DMS153 treated with DMSO at 0.1 percent for 48 hours (cell line): ENCODE results near the gene SYNGR4.
A peak's percentile ranks its signal among the peaks of the same experiment; 100 is the strongest.

Source experiments
- DNase-seq: peaks from one replicate; lab custom pipeline; 2025; ENCODE audit not compliant: unreplicated experiment; lab: John Stamatoyannopoulos, UW

Gene SYNGR4

DNA sequence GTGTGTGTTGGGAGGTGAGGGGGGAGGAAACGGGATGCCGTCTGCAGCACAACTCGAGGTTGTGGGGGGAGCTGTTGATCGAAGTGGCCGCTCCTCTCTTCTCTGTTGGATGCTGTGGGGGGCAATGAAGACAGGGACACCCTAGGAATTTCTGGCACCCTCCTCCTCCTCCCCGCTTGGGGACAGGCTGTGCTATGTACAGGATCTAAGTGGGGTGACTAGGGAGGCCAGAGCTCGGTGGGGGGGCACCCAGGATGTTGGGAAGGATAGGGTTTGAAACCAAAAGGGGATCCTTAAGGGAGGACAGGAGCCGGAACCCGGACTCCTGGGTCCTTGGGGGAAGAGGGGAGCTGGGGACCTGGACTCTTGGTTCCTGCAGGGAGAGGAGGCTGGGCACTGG lies 31.3 kb downstream of the SYNGR4 start:
- DNase-seq: no peak

DNA sequence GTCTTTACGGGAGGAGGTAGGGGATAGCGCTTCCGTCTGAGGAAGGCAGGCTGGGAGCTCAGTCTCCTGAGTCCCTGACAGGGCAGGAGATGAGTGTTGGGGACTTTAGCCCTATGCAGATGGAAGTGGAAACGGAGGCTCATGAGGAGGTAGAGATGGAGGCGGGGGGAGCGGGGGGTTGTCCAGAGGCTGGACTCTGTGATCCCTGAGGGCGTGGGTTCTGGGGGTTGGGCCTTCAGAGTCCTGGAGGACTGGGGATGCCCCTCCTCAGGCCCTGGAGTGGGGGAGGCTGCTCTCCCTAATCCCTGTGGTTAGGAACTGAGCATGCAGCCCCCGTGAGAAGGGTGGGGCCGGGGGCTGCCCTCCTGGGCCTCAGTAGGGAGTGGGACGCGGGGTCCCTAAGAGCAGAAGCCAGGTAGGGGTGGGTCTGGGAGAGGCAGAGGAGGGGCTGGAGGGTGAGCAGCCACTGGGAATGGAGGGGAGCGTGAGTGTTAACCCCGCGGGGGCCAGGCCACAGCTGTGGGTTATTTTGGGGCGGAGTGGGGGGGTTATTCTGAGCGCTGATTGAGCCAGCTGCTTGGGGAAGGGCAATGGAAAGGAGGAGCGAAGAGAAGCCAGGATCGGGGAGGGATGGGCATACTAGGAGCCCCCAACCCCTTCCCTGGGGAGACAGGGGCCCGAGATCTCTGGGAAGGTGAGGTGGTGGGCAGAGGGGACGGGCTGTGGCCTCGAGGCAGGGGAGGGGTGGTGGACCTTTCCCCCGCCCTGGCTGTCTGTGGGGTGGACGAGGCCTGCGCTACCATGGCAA lies 32.1 kb downstream of the SYNGR4 start:
- DNase-seq: no peak

DNA sequence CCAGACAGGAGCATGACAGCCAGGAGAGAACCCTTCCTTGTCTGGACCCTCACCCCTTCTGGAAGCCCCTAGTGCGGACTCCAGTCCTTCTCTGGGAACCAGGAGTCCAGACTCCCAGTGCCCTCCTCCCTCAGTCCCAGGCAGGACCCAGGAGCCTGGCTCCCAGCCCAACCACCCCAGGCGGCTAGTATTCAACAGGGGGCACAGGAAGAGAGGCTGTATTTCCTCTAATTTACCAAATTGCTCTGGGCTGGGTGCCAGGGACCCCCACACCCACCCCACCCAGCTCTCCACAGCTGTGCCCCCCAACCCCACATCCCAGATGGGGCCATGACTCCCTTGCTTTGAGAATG lies 32.6 kb downstream of the SYNGR4 start:
- no peak for DNase-seq

DNA sequence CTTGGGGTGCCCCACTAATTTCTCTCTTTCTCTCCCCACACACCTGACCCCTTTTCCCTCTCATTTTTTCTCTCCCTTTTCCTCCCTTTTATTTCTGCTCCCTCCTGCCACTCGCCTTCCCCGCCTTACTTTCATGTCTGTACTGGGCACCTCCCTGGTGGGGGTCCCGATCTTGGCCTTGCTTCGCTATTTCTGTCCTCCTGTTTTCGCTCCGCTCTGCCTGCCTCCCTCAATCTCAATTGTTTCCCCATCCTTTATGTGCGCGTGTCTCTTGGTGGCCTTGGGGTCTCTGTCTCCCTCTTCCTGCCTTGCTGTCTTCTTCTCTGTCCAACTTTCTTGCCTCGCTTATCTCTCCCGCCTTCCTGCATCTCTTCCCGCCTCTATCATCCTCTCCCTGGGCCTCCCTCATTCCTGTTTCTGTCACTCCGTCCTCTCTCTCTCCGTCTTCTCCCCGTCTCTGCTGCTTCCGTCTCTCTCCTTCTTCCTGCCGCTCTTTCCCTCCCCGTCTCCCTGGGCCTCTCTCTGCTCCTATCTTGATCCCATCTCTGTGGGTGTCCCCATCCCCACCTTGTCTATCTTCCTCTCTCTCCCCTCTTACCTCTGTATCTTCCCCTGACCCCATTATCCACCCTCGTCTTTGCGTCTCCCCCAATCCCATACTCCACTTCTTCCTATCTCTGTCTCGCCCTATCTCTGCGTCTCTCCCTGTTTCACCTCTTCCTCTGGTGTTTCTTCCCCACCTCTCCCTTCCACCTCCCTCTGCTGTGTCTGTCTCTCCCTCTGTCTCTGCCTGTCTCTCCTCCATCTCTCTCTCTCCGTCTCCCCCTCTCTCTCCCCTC lies 33.3 kb downstream of the SYNGR4 start:
- DNase-seq: no peak

DNA sequence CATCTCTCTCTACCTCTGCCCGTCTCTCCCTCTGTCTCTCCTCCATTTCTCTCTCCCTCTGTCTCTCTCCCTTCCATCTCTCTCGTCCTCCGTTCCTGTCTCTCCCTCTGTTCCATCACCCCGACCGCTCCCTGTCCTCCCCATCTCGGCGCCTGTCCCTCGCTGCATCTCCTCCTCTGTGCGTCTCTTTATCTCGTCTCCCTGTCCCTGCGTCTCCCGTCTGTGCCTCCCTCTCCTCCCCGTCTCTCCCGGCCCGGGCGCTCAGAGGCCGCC lies 33.9 kb downstream of the SYNGR4 start:
- DNase-seq: no peak

DNA sequence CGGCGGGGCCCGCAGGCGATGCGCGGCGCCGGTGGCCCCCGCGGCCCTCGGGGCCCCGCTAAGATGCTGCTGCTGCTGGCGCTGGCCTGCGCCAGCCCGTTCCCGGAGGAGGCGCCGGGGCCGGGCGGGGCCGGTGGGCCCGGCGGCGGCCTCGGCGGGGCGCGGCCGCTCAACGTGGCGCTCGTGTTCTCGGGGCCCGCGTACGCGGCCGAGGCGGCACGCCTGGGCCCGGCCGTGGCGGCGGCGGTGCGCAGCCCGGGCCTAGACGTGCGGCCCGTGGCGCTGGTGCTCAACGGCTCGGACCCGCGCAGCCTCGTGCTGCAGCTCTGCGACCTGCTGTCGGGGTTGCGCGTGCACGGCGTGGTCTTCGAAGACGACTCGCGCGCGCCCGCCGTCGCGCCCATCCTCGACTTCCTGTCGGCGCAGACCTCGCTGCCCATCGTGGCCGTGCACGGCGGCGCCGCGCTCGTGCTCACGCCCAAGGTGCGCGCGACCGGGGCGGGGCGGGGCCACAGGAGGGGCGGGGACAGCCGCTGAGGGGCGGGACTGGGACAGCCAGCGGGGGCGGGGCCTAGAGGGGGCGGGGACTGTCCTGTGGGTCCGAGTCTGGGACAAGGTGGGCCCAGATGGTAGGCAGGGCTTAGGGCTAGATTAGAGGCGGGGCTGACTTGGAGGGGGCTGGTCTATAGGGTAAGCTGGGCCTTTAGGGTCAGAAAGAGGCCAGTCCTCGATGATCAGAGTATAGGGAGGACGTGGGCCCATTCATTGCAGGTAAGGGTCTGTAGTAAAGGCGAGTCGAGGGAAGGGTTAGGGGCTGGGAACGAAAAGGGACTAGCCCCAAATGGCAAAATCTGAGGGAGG lies 34.4 kb downstream of the SYNGR4 start:
- DNase-seq: peak; percentile 70

DNA sequence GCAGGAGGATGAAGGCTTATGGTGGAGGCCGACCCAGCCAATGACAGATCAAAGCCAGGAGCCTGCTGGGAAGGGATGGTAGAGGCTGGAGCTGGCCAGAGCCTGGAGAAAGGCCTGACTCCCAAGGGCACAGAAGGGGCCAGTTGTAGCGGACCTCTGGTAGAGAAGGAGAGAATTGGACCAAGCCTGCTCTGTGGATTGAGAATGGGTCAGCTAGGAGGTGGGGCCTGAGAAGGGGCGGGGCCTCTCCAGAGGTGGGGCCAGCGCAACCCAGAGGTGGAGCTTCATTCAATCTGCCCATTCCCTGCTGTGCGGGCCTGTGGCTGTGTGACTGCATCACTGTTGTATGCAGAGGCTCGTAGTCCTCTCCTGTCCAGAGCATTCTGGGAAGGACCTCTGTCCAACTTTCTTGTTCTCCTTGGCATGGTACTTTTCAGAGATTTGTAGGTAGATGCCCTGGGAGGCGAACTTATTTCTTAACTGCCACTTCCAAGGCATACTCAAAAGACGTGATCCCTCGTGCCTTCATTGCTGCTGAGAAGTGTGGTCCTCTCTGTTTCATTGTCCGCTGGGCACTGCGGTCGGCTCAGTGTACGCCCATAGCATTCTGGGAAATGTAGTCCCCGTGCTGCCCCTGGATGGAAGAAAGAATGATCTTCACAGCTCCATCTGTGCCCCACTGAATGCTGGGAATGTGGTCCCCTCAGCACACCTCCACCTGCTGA lies 36.0 kb downstream of the SYNGR4 start:
- peak; percentile 89 for DNase-seq

DNA sequence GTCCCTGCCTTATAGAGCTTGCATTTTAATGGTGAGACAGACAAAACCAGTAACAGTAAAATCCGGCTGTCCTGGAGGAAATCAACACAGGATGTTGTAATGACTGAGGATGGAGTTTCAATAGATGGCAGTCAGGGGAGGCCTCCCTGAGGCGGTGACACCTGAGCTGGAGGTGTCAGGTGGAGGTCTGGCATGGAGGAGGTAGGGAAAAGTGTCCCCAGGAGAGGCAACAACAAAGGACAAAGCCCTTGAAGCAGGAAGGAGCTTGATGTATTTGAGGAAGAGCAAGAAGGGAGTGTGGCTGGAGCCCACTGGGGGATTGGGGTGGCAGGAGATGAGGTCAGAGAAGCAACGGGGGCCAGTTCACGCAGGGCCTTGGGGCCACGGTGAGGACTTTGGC lies 37.1 kb downstream of the SYNGR4 start:
- DNase-seq: no peak

DNA sequence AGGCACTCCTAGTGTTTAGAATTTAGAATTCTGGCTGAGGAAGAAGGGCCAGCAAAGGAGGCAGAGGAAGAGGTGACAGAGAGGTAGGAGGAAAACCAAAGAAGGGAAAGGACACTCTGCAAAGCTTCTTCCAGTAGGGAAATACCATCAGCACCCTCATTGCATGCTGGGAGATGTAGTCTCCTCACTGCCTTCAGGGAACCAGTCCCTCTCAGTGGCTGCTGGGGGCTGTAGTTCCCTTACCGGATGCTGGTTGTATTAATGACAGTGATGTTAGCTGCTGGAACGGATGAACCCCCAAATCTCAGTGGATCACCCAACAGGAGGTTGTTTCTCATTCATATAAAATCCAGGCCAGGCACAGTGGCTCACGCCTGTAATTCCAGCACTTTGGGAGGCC lies 39.4 kb downstream of the SYNGR4 start:
- peak; percentile 58 for DNase-seq

DNA sequence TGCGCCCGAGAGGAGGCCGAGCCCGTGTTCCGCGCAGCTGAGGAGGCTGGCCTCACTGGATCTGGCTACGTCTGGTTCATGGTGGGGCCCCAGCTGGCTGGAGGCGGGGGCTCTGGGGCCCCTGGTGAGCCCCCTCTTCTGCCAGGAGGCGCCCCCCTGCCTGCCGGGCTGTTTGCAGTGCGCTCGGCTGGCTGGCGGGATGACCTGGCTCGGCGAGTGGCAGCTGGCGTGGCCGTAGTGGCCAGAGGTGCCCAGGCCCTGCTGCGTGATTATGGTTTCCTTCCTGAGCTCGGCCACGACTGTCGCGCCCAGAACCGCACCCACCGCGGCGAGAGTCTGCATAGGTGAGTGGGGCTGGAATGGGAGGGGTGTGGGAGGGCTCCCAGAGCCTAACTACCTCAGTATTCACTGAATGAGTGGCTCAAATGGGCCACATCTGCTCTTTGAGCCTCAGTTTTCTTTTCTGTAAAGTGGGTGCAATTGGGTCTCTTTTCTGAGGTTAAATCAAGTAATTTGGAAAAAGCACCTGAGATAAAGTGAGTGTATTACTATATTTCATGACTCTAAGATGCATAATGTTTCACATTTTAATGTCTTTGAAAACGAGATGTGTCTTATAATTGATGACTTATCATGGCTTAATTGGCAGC lies 41.0 kb downstream of the SYNGR4 start:
- DNase-seq: no peak

DNA sequence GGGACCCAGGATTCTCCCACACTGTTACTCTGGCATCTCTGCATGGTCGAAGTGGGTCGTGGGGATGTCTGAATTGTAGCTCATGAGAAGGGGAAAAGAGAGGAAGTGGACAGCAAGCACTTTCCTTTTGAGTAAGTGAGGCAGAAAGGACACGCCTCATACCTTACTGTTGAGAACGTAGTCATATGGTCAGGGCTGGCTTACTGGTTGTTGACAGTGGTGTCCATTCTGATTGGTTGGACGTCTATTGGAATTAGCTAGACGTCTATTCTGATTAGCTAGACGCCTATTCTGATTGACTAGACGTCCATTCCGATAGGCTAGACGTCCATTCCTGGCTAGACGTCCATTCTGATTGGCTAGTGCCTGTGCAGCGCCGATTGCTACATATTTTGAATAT lies 41.7 kb downstream of the SYNGR4 start:
- DNase-seq: no peak

DNA sequence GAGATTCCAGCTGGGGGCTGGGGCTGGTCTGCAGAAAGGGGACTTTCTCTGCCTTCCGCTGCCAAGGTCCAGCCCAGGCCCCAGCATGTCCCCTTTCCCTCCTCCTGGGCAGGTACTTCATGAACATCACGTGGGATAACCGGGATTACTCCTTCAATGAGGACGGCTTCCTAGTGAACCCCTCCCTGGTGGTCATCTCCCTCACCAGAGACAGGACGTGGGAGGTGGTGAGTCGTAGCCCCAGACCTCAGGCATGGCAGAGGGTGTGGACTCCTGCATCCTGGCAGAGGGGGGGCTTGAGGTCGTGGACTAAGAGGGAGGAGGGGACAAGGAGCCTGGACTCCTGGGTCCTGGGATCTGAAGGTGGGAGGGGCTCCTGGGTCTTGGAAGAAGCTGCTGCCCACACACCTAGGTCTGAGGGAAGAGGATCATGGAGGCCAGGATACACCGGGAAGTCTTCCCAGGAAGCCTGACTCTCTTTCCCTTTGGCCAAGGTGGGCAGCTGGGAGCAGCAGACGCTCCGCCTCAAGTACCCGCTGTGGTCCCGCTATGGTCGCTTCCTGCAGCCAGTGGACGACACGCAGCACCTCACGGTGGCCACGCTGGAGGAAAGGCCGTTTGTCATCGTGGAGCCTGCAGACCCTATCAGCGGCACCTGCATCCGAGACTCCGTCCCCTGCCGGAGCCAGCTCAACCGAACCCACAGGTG lies 49.9 kb downstream of the SYNGR4 start:
- no peak for DNase-seq

DNA sequence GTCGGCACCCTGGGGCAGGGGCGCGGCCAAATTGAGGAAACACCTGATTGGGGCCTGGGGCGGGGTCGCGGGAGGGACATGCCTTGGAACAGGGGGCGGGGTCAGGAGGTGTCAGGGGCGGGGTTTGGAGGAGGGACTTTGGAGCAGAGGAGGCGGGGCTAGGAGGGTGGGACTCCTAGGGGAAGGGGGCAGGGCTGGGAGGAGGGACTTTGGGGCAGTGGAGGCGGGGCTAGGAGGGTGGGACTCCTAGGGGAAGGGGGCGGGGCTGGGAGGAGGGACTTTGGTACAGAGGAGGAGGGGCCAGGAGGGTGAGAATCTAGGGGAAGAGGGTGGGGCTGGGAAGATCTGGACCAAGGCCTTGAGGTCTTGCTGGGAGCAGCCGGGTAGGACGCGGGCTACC lies 51.2 kb downstream of the SYNGR4 start:
- DNase-seq: no peak

DNA sequence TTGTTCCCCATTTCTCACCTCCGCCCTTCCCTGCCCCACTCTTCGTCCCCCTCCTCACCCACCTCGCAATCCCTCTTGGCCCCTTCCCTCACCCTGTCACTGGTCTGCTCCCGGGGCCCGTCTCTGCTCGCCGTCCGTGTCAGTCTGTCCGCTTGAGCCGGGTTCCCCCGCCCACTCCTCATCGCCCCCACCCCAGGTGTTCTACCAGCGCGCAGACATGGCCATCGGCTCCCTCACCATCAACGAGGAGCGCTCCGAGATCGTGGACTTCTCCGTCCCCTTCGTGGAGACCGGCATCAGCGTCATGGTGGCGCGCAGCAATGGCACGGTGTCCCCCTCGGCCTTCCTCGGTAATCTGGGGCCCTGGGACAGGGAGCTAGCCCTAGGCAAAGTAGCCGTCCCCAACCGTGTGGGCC lies 51.6 kb downstream of the SYNGR4 start:
- no peak for DNase-seq

DNA sequence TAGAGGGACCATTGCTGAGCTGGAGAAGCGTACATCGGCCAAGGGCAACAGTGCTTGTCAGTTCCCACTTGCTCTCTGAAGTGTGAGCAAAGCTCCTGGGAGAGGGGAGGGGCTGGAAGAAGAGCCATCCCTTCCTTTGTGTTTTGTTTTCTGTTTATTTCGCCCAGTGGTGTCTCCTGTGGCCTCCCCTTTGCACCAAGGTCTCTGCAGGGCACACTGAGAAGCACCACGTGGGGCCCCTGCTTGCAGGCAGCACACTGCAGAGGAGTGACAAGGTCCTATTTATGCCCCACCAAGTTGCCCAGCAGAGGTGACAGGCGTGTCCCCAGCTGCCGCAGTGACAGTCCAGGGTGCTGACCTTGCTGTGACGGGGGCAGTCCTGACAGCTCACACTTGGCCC lies 53.3 kb downstream of the SYNGR4 start:
- no peak for DNase-seq

DNA sequence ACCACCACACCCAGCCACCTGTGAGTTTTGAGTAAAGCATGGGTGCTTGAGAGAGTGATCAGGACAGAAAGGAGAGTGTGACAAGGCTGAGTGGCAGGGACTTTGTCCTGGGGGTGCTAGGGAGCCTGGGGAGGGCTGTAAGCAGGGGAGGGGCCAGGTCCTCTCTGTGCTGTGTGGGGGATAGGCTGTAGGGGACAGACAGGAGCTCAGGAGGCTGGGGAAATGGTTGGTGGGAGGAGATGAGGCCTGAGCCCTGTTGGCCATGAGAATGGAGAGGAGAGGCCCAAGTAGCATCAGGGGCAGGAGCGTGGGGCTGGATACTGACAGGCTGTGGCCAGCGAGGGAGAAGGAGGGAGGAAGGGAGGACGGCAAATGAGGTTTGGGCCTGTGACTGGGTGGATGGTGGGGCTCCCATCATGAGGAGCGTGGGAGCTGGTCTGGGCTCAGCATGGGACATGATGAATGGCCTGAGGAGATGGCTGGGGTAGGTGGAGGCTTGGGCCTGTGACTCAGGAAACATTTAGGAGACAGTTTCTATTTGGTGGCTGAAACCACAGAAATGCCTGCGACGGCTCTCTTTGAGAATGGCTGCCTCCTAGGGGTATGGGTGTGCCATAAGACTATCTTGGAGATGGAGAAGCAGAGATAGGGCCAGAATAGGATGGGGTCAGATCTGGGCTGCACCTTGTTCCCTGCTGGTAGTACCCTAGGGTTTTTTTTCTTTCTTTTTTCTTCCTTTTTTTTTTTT lies 54.3 kb downstream of the SYNGR4 start:
- DNase-seq: no peak

DNA sequence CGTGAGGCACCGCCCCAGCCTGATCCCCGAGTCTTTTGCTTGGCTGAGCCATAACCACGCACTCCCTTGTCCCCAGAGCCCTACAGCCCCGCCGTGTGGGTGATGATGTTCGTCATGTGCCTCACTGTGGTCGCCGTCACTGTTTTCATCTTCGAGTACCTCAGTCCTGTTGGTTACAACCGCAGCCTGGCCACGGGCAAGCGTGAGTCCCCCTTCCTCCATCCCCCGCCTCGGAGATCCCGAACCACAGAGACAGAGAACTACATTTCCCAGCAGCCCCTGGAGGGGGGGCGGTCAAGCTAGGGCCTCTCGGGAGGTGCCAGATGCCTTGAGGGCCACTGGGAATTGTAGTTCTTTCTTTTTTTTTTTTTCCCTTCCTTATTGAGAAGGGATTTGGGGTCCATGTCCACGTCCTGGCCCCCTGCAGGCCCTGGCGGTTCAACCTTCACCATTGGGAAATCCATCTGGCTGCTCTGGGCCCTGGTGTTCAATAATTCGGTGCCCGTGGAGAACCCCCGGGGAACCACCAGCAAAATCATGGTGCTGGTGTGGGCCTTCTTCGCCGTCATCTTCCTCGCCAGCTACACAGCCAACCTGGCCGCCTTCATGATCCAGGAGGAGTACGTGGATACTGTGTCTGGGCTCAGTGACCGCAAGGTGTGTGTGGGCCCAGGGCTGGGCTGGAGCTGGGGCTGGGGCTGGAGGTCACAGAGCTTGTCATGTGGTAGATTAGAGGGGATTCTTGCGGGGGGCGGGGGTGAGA lies 55.2 kb downstream of the SYNGR4 start:
- no peak for DNase-seq

DNA sequence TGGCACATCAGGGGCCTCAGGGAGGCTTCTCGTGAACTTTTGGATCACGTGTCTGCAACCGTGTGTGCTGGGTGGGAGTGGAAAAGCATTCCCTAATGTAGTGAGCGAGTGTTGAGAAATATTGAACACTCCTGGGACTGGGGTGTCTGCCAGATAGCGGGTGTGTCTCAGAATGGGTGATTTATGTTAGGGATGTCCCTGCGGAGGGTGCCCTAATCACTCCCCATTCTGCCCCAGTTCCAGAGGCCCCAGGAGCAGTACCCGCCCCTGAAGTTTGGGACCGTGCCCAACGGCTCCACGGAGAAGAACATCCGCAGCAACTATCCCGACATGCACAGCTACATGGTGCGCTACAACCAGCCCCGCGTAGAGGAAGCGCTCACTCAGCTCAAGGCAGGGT lies 57.4 kb downstream of the SYNGR4 start:
- DNase-seq: no peak
